ENCODE data around the gene ABCG2. TPM values are rescaled to one million over a fixed set of nuclear protein-coding genes. Genes with fewer than 3 reads are reported as not detected.

Gene ABCG2
- total RNA-seq (2022) (0.07 and 0.12 TPM in 2 replicates), Bru-seq, nascent RNA (percentile 3 among the genes with signal in this experiment), BruChase-seq, experiment 1, labeled RNA remaining after a 6-hour chase (percentile 3 among the genes with signal in this experiment), BruChase-seq, experiment 2, labeled RNA remaining after a 2-hour chase (percentile 4 among the genes with signal in this experiment)
- long read RNA-seq = 0 reads

DNA sequence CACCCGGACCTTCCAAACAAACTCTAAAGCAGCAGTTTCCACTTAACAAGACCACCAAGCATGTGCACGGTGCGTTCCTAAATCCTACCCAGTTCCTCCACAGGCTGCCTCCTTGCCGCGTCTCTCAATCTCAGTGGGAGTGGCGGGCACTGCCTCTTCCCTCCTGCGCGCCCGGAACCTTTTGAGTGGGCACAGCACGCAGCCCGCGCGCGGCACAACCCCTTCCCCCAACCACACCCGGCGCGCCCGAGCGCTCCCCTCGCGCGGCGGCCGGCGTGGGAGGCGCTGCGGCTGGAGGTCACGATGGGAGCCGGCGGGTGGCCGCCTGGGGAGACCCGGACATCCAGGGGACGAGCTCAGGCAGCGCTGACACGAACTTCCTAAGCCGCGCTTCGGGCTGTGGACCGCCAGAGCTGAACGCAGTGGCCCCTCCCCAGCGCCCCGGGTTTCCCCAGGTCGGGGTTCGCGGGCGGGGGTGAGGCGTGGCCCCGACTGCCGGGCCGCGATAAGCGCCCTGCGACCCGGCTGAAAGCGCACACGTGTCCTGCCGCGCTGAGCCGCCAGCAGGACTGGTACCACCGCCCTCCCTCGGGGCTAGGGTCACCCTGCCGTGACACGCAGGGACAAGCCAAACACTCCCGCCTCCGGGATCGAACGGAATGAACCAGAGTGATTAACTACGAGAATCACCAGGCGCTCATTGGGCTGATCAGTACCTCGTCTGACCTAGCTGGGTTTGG, at the start of gene ABCG2:
ABCG2 (minus strand) TSS at position 151 of the 740 bp plus-strand sequence. CDS start 18,644 bp downstream, outside the sequence.
- no peaks in the 10 kb centered on the region for H3K27me3 Mint-ChIP-seq (ENCODE audit: insufficient read depth, unreplicated experiment)
- intact Hi-C loops (cut with micrococcal nuclease) = no loop called here
- TF ChIP-seq, protein P1, sequence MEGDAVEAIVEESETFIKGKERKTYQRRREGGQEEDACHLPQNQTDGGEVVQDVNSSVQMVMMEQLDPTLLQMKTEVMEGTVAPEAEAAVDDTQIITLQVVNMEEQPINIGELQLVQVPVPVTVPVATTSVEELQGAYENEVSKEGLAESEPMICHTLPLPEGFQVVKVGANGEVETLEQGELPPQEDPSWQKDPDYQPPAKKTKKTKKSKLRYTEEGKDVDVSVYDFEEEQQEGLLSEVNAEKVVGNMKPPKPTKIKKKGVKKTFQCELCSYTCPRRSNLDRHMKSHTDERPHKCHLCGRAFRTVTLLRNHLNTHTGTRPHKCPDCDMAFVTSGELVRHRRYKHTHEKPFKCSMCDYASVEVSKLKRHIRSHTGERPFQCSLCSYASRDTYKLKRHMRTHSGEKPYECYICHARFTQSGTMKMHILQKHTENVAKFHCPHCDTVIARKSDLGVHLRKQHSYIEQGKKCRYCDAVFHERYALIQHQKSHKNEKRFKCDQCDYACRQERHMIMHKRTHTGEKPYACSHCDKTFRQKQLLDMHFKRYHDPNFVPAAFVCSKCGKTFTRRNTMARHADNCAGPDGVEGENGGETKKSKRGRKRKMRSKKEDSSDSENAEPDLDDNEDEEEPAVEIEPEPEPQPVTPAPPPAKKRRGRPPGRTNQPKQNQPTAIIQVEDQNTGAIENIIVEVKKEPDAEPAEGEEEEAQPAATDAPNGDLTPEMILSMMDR (IDR thresholded peaks at IDR 0.05; ENCODE audit: unreplicated experiment) = no peak
- POLR2A ChIA-PET = interaction anchor here (0.7 kb wide), 1 partner anchor 35 kb away, joined by 4 read pairs; no protein-coding TSS in a partner anchor
- H3K9me3 Mint-ChIP-seq (ENCODE audit: unreplicated experiment) = no peaks in the 10 kb centered on the region
- H3K4me1 Mint-ChIP-seq (ENCODE audit: insufficient read depth, unreplicated experiment) = no peaks in the 10 kb centered on the region
- H3K27ac Mint-ChIP-seq (ENCODE audit: low read depth, unreplicated experiment) = no peak within 1 kb of the TSS
- DNase-seq (ENCODE audit: unreplicated experiment) = peak; percentile 27
- BruUV-seq (replicated peaks) = no TSS peak
- CTCF ChIA-PET = no interaction called here
- H3K4me3 Mint-ChIP-seq (ENCODE audit: unreplicated experiment) = peak within 1 kb of the TSS; percentile 47
- no peaks in the 10 kb centered on the region for H3K36me3 Mint-ChIP-seq (ENCODE audit: insufficient read depth, unreplicated experiment)

DNA sequence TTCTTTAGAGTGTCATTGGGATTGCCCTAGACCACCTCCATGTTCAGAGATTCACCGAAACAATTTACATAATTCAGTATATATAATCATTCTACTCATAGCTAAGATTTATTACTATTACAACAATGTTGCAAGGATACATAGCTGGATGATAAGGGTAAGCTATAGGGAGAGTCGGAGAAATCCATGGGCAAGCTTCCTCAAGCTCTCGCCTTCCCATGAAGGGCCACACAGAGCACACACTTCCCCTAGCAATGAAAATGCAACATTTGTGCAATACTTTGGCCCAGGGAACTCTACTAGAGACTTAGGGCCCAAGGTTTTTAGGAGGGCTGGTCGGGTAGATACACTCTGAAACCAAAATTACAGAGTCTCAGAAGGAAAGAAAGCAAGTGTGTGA, 49.7 kb upstream of the ABCG2 start:
- no peak for DNase-seq (ENCODE audit: unreplicated experiment)
- peaks cover 4% of the 10 kb centered on the region for H3K27me3 Mint-ChIP-seq (ENCODE audit: insufficient read depth, unreplicated experiment)
- intact Hi-C loops (cut with micrococcal nuclease) = no loop called here
- no peaks in the 10 kb centered on the region for H3K9me3 Mint-ChIP-seq (ENCODE audit: unreplicated experiment)
- ChIA-PET POLR2A (no interaction called here), CTCF (interaction anchor here (0.9 to 2.5 kb wide), 6 partner anchors 11 to 360 kb away, joined by 3 to 10 read pairs (median 5); no protein-coding TSS in a partner anchor)
- no TSS peak for BruUV-seq (replicated peaks)
- H3K4me3 Mint-ChIP-seq (ENCODE audit: unreplicated experiment) = no peak overlapping the region
- TF ChIP-seq, protein P1 (IDR thresholded peaks at IDR 0.05; ENCODE audit: unreplicated experiment) = no peak
- no peak overlapping the region for H3K27ac Mint-ChIP-seq (ENCODE audit: low read depth, unreplicated experiment)
- H3K36me3 Mint-ChIP-seq (ENCODE audit: insufficient read depth, unreplicated experiment) = no peaks in the 10 kb centered on the region
- H3K4me1 Mint-ChIP-seq (ENCODE audit: insufficient read depth, unreplicated experiment) = no peaks in the 10 kb centered on the region

DNA sequence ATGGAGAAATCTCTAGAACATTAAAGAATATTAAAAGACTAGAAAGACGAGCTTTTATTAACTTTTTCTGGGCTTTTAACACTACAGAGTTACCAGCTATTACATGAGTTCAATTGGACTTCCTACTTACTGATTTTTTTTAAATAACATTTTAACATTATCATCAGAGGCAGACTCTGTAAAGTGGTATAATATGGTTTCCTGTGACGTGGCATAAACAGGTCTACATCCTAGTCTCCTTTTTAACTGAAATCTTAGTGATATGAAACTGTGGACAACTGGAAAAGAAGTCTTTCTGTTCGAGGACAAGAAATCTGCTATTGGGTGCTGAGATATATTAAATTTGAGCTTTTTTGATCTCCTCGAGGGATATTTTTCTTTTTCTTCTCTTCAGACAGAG, 48.7 kb upstream of the ABCG2 start:
- H3K27me3 Mint-ChIP-seq (ENCODE audit: insufficient read depth, unreplicated experiment) = no peaks in the 10 kb centered on the region
- H3K9me3 Mint-ChIP-seq (ENCODE audit: unreplicated experiment) = no peaks in the 10 kb centered on the region
- ChIA-PET POLR2A (no interaction called here), CTCF (interaction anchor here (0.5 to 2.3 kb wide), 10 partner anchors 10 to 354 kb away, joined by 3 to 10 read pairs (median 4); no protein-coding TSS in a partner anchor)
- BruUV-seq (replicated peaks) = no TSS peak
- intact Hi-C loops (cut with micrococcal nuclease) = no loop called here
- H3K4me1 Mint-ChIP-seq (ENCODE audit: insufficient read depth, unreplicated experiment) = no peaks in the 10 kb centered on the region
- no peak overlapping the region for H3K27ac Mint-ChIP-seq (ENCODE audit: low read depth, unreplicated experiment)
- no peaks in the 10 kb centered on the region for H3K36me3 Mint-ChIP-seq (ENCODE audit: insufficient read depth, unreplicated experiment)
- DNase-seq (ENCODE audit: unreplicated experiment) = no peak
- TF ChIP-seq, protein P1 (IDR thresholded peaks at IDR 0.05; ENCODE audit: unreplicated experiment) = no peak
- H3K4me3 Mint-ChIP-seq (ENCODE audit: unreplicated experiment) = no peak overlapping the region

DNA sequence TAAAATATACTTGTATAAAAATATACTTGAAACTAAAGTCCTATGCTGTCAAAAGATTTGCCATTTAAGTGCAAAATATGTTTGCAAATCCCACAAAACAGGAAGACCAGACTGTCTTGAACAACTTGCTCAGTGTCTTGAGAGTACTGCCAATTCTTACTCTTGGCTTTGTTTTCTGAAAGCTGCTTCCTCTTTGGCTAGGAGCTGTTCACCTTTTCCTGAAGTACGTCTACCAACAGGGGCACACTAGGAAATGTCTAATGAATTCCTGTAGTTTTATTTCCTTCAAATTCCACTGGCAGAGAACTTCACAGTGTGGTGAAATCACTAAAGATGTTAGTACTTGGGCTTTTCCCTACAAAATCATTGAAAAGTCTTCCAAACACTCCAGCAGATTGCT, 46.4 kb upstream of the ABCG2 start:
- Mint-ChIP-seq H3K36me3 (ENCODE audit: insufficient read depth, unreplicated experiment) (no peaks in the 10 kb centered on the region), H3K27ac (ENCODE audit: low read depth, unreplicated experiment) (no peak overlapping the region), H3K4me1 (ENCODE audit: insufficient read depth, unreplicated experiment) (no peaks in the 10 kb centered on the region), H3K4me3 (ENCODE audit: unreplicated experiment) (no peak overlapping the region), H3K9me3 (ENCODE audit: unreplicated experiment) (no peaks in the 10 kb centered on the region), H3K27me3 (ENCODE audit: insufficient read depth, unreplicated experiment) (no peaks in the 10 kb centered on the region)
- POLR2A ChIA-PET = no interaction called here
- CTCF ChIA-PET = interaction anchor here (1.0 kb wide), 1 partner anchor 24 kb away, joined by 3 read pairs; no protein-coding TSS in a partner anchor
- intact Hi-C loops (cut with micrococcal nuclease) = no loop called here
- no peak for DNase-seq (ENCODE audit: unreplicated experiment)
- no TSS peak for BruUV-seq (replicated peaks)
- TF ChIP-seq, protein P1 (IDR thresholded peaks at IDR 0.05; ENCODE audit: unreplicated experiment) = no peak
